HG03159 (cell line): ENCODE measurements around the gene G3BP1.
"Not testable (repeated sequence)": the region's sequence is repeated elsewhere in the genome, so short reads cannot be mapped to it uniquely, and the experiment has no call there.

Experiments used
- ATAC-seq: cut with Tn5 transposase; IDR thresholded peaks from one replicate; pipeline ENCODE4 v1.9.1; 2021; ENCODE audit warnings: mild to moderate bottlenecking, moderate library complexity; ENCODE audit not compliant: unreplicated experiment

Gene G3BP1

GRCh38 chr5:151793358-151793757, 21.6 kb downstream of the G3BP1 start:
- no peak for ATAC-seq

- ATAC-seq: no peak
Measured at GRCh38 chr5:151795426-151795825, 23.7 kb downstream of the G3BP1 start.

- ATAC-seq: no peak
Measured at GRCh38 chr5:151798674-151799073, 26.9 kb downstream of the G3BP1 start.

GRCh38 chr5:151799407-151799806, 27.7 kb downstream of the G3BP1 start:
- no peak for ATAC-seq

- peak; percentile 75 for ATAC-seq
Measured at GRCh38 chr5:151800532-151800931, 28.8 kb downstream of the G3BP1 start.

GRCh38 chr5:151805414-151806223, 33.9 kb downstream of the G3BP1 start:
- no peak for ATAC-seq

GRCh38 chr5:151808451-151809169, 36.9 kb downstream of the G3BP1 start:
- no peak for ATAC-seq

GRCh38 chr5:151810449-151810848, 38.7 kb downstream of the G3BP1 start:
- no peak for ATAC-seq

GRCh38 chr5:151810897-151811296, 39.1 kb downstream of the G3BP1 start:
- ATAC-seq: no peak

GRCh38 chr5:151811593-151812321, 40.0 kb downstream of the G3BP1 start:
- ATAC-seq: no peak

GRCh38 chr5:151812757-151813309, 41.1 kb downstream of the G3BP1 start:
- no peak for ATAC-seq

- ATAC-seq: no peak
Measured at GRCh38 chr5:151815051-151815450, 43.3 kb downstream of the G3BP1 start.

GRCh38 chr5:151819830-151820229, 48.1 kb downstream of the G3BP1 start:
- no peak for ATAC-seq

GRCh38 chr5:151820271-151820670, 48.5 kb downstream of the G3BP1 start:
- ATAC-seq: no peak

GRCh38 chr5:151820903-151821302, 49.1 kb downstream of the G3BP1 start:
- no peak for ATAC-seq

- no peak for ATAC-seq
Measured at GRCh38 chr5:151822141-151822540, 50.4 kb downstream of the G3BP1 start.

- no peak for ATAC-seq
Measured at GRCh38 chr5:151825445-151825844, 53.7 kb downstream of the G3BP1 start.

GRCh38 chr5:151829370-151829769, 57.6 kb downstream of the G3BP1 start:
- no peak for ATAC-seq

- ATAC-seq: not testable (repeated sequence)
Measured at GRCh38 chr5:151832843-151833242, 61.1 kb downstream of the G3BP1 start.

- ATAC-seq: no peak
Measured at GRCh38 chr5:151846765-151847164, 75.0 kb downstream of the G3BP1 start.

GRCh38 chr5:151847871-151848270, 76.1 kb downstream of the G3BP1 start:
- ATAC-seq: no peak
